Immature natural killer cell (primary cell): ENCODE measurements around the gene SPG7. TPM values are rescaled to one million over a fixed set of nuclear protein-coding genes. Genes with fewer than 3 reads are reported as not detected.

Experiments
- DNase-seq, 3 donors: peaks; one replicate each; pipeline ENCODE4 v3.0.0; 2022; ENCODE audit warnings: mixed read lengths in 1 of 3
- H3K27ac Mint-ChIP-seq, 6 donors: one replicate each; pipeline ENCODE4 v1.8.0; 2020; ENCODE audit warnings: mixed read lengths in 6 of 6, mild to moderate bottlenecking in 5 of 6, inconsistent platforms in 4 of 6, moderate library complexity in 3 of 6
- H3K27me3 Mint-ChIP-seq, 3 donors: one replicate each; pipeline ENCODE4 v1.8.0; 2020 to 2021; ENCODE audit warnings: low read depth in 3 of 3, mild to moderate bottlenecking in 3 of 3, mixed read lengths in 3 of 3, moderate library complexity in 3 of 3, inconsistent platforms in 1 of 3
- H3K36me3 Mint-ChIP-seq, 3 donors: one replicate each; pipeline ENCODE4 v1.8.0; 2020; ENCODE audit warnings: mixed read lengths in 3 of 3, inconsistent platforms in 2 of 3, mild to moderate bottlenecking in 2 of 3
- H3K4me1 Mint-ChIP-seq, 2 donors: one replicate each; pipeline ENCODE4 v1.8.0; 2020; ENCODE audit warnings: inconsistent platforms in 2 of 2, mild to moderate bottlenecking in 2 of 2, mixed read lengths in 2 of 2, moderate library complexity in 1 of 2
- H3K4me3 Mint-ChIP-seq, 5 donors: one replicate each; pipeline ENCODE4 v1.8.0; 2020; ENCODE audit warnings: mild to moderate bottlenecking in 5 of 5, mixed read lengths in 5 of 5, inconsistent platforms in 3 of 5, moderate library complexity in 3 of 5
- H3K9me3 Mint-ChIP-seq, 6 donors: one replicate each; pipeline ENCODE4 v1.8.0; 2020; ENCODE audit warnings: mild to moderate bottlenecking in 6 of 6, mixed read lengths in 6 of 6, inconsistent platforms in 4 of 6, moderate library complexity in 3 of 6
- polyA plus RNA-seq, 3 donors: library from polyadenylated mRNA; unstranded; fragments of 300-500 nt; fragmentation: Illumina TruSeq; gene quantifications; one replicate each; pipeline ENCODE4 v1.2.3, GENCODE V29; 2021

SPG7 gene
- polyA plus RNA-seq, 3 donors from 2014 or later, result 39.7 to 48.4 (median 41.0) TPM

- Mint-ChIP-seq H3K4me1 (peaks cover 17 to 19% of the 10 kb centered on the region in 2 donors), H3K27ac (peak overlapping the region; percentile 43 to 88 (median 61)), H3K36me3 (peaks cover 0 to 23% (median 9%) of the 10 kb centered on the region in 3 donors), H3K9me3 (no peaks in the 10 kb centered on the region), H3K4me3 (peak overlapping the region in 4 of 5 donors; percentile 19 to 53 (median 32)), H3K27me3 (peaks cover 0 to 3% (median 3%) of the 10 kb centered on the region in 3 donors)
- peak in 2 of 3 donors; percentile 19 to 22 for DNase-seq
Measured at GRCh38 chr16:89534252-89534756, 26.1 kb downstream of the SPG7 start.

GRCh38 chr16:89536371-89536770 is 28.2 kb downstream of the SPG7 start:
- Mint-ChIP-seq H3K4me3 (no peak overlapping the region), H3K36me3 (peaks cover 6 to 20% (median 7%) of the 10 kb centered on the region in 3 donors)

GRCh38 chr16:89536886-89537548 is 28.8 kb downstream of the SPG7 start:
- no peaks in the 10 kb centered on the region for H3K9me3 Mint-ChIP-seq
- peaks cover 6 to 20% (median 7%) of the 10 kb centered on the region in 3 donors for H3K36me3 Mint-ChIP-seq
- peaks cover 17 to 19% of the 10 kb centered on the region in 2 donors for H3K4me1 Mint-ChIP-seq
- H3K4me3 Mint-ChIP-seq, result no peak overlapping the region
- no peak overlapping the region for H3K27ac Mint-ChIP-seq
- H3K27me3 Mint-ChIP-seq, result peaks cover 0 to 5% (median 3%) of the 10 kb centered on the region in 3 donors
- no peak for DNase-seq

More at GRCh38 chr16:89536371-89536770, 28.2 kb downstream of the SPG7 start:
- no peak overlapping the region for H3K27ac Mint-ChIP-seq
- no peak for DNase-seq
- peaks cover 0 to 5% (median 3%) of the 10 kb centered on the region in 3 donors for H3K27me3 Mint-ChIP-seq
- no peaks in the 10 kb centered on the region for H3K9me3 Mint-ChIP-seq
- peaks cover 17 to 19% of the 10 kb centered on the region in 2 donors for H3K4me1 Mint-ChIP-seq

- Mint-ChIP-seq H3K4me1 (peaks cover 17 to 19% of the 10 kb centered on the region in 2 donors), H3K36me3 (peaks cover 6 to 23% (median 7%) of the 10 kb centered on the region in 3 donors), H3K27ac (no peak overlapping the region), H3K27me3 (peaks cover 0 to 5% (median 3%) of the 10 kb centered on the region in 3 donors), H3K9me3 (no peaks in the 10 kb centered on the region), H3K4me3 (no peak overlapping the region)
- DNase-seq, result no peak
Measured at GRCh38 chr16:89537549-89537925, 29.3 kb downstream of the SPG7 start.

- peaks cover 0 to 5% (median 3%) of the 10 kb centered on the region in 3 donors for H3K27me3 Mint-ChIP-seq
- no peak for DNase-seq
- H3K4me1 Mint-ChIP-seq, result peaks cover 17 to 19% of the 10 kb centered on the region in 2 donors
- no peak overlapping the region for H3K27ac Mint-ChIP-seq
- peaks cover 6 to 24% (median 7%) of the 10 kb centered on the region in 3 donors for H3K36me3 Mint-ChIP-seq
- H3K9me3 Mint-ChIP-seq, result no peaks in the 10 kb centered on the region
- H3K4me3 Mint-ChIP-seq, result no peak overlapping the region
Measured at GRCh38 chr16:89538286-89538685, 30.1 kb downstream of the SPG7 start.

GRCh38 chr16:89540557-89540956 is 32.4 kb downstream of the SPG7 start:
- Mint-ChIP-seq H3K9me3 (no peaks in the 10 kb centered on the region), H3K27ac (no peak overlapping the region), H3K36me3 (peaks cover 0 to 8% (median 6%) of the 10 kb centered on the region in 3 donors), H3K27me3 (peaks cover 0 to 5% (median 0%) of the 10 kb centered on the region in 3 donors), H3K4me1 (peaks cover 0 to 2% of the 10 kb centered on the region in 2 donors), H3K4me3 (no peak overlapping the region)
- no peak for DNase-seq

GRCh38 chr16:89541792-89542191 is 33.6 kb downstream of the SPG7 start:
- Mint-ChIP-seq H3K36me3 (peaks cover 0 to 8% (median 6%) of the 10 kb centered on the region in 3 donors), H3K27me3 (peaks cover 0 to 5% (median 0%) of the 10 kb centered on the region in 3 donors), H3K9me3 (no peaks in the 10 kb centered on the region), H3K27ac (no peak overlapping the region), H3K4me3 (no peak overlapping the region), H3K4me1 (peaks cover 0 to 1% of the 10 kb centered on the region in 2 donors)
- DNase-seq, result no peak

GRCh38 chr16:89544113-89544512 is 35.9 kb downstream of the SPG7 start:
- H3K4me1 Mint-ChIP-seq, result no peaks in the 10 kb centered on the region

GRCh38 chr16:89544713-89545043 is 36.5 kb downstream of the SPG7 start:
- Mint-ChIP-seq H3K9me3 (no peaks in the 10 kb centered on the region), H3K27me3 (peaks cover 0 to 1% (median 0%) of the 10 kb centered on the region in 3 donors), H3K36me3 (peaks cover 0 to 22% (median 9%) of the 10 kb centered on the region in 3 donors), H3K4me3 (no peak overlapping the region), H3K4me1 (no peaks in the 10 kb centered on the region), H3K27ac (no peak overlapping the region)
- no peak for DNase-seq

More at GRCh38 chr16:89544113-89544512, 35.9 kb downstream of the SPG7 start:
- Mint-ChIP-seq H3K36me3 (peaks cover 0 to 21% (median 9%) of the 10 kb centered on the region in 3 donors), H3K9me3 (no peaks in the 10 kb centered on the region), H3K27me3 (peaks cover 0 to 1% (median 0%) of the 10 kb centered on the region in 3 donors), H3K4me3 (no peak overlapping the region), H3K27ac (no peak overlapping the region)
- no peak for DNase-seq

GRCh38 chr16:89545044-89545830 is 37.0 kb downstream of the SPG7 start:
- H3K4me1 Mint-ChIP-seq, result no peaks in the 10 kb centered on the region
- H3K4me3 Mint-ChIP-seq, result no peak overlapping the region
- no peak for DNase-seq
- no peak overlapping the region for H3K27ac Mint-ChIP-seq
- H3K36me3 Mint-ChIP-seq, result peaks cover 0 to 22% (median 7%) of the 10 kb centered on the region in 3 donors
- no peaks in the 10 kb centered on the region for H3K9me3 Mint-ChIP-seq
- peaks cover 0 to 1% (median 0%) of the 10 kb centered on the region in 3 donors for H3K27me3 Mint-ChIP-seq

GRCh38 chr16:89545831-89546574 is 37.8 kb downstream of the SPG7 start:
- no peak for DNase-seq
- no peak overlapping the region for H3K27ac Mint-ChIP-seq
- peaks cover 0 to 1% (median 0%) of the 10 kb centered on the region in 3 donors for H3K27me3 Mint-ChIP-seq
- H3K36me3 Mint-ChIP-seq, result peaks cover 0 to 22% (median 7%) of the 10 kb centered on the region in 3 donors
- H3K4me3 Mint-ChIP-seq, result no peak overlapping the region
- H3K4me1 Mint-ChIP-seq, result no peaks in the 10 kb centered on the region
- H3K9me3 Mint-ChIP-seq, result no peaks in the 10 kb centered on the region

GRCh38 chr16:89546781-89547180 is 38.6 kb downstream of the SPG7 start:
- Mint-ChIP-seq H3K4me1 (no peaks in the 10 kb centered on the region), H3K36me3 (peaks cover 0 to 27% (median 3%) of the 10 kb centered on the region in 3 donors), H3K27ac (no peak overlapping the region), H3K4me3 (no peak overlapping the region), H3K27me3 (no peaks in the 10 kb centered on the region), H3K9me3 (no peaks in the 10 kb centered on the region)
- DNase-seq, result no peak

- H3K36me3 Mint-ChIP-seq, result peaks cover 0 to 26% (median 3%) of the 10 kb centered on the region in 3 donors
- H3K9me3 Mint-ChIP-seq, result no peaks in the 10 kb centered on the region
- no peak for DNase-seq
- H3K4me3 Mint-ChIP-seq, result no peak overlapping the region
- no peaks in the 10 kb centered on the region for H3K4me1 Mint-ChIP-seq
- H3K27me3 Mint-ChIP-seq, result peaks cover 0 to 1% (median 0%) of the 10 kb centered on the region in 3 donors
- H3K27ac Mint-ChIP-seq, result no peak overlapping the region
Measured at GRCh38 chr16:89547291-89547690, 39.1 kb downstream of the SPG7 start.
